Natural killer cell (primary cell): ENCODE results near the gene IRAK1. TPM values are rescaled to one million over a fixed set of nuclear protein-coding genes. Genes with fewer than 3 reads are reported as not detected.

Experiments used
- ATAC-seq, 3 donors: fragments of 150-1000 bp in 2 of 3; fragments of 200-7000 bp in 1 of 3; cut with Tn5 transposase; 1 replicate in 1 of 3; 2 replicates in 2 of 3; pipeline ENCODE4 v1.10.0; 2021; ENCODE audit warnings: mild to moderate bottlenecking in 2 of 3, moderate library complexity in 2 of 3
- DNase-seq, 2 donors: peaks; one replicate each; pipeline versions ENCODE4 v3.0.0 to v3.0.0-alpha.2; 2013 to 2021; ENCODE audit warnings: mixed read lengths in 1 of 2
- H3K27ac ChIP-seq: one replicate; pipeline ENCODE4 v1.5.1; 2013; ENCODE audit warnings: mild to moderate bottlenecking, low read length
- H3K27me3 ChIP-seq: one replicate; pipeline ENCODE4 v1.6.1; 2013; ENCODE audit warnings: low read length; ENCODE audit not compliant: control insufficient read depth, insufficient read depth
- H3K36me3 ChIP-seq: one replicate; pipeline ENCODE4 v1.6.1; 2013; ENCODE audit warnings: low read length; ENCODE audit not compliant: control insufficient read depth, insufficient read depth
- H3K4me1 ChIP-seq: one replicate; pipeline ENCODE4 v1.6.1; 2013; ENCODE audit warnings: low read length; ENCODE audit not compliant: control insufficient read depth, insufficient read depth
- H3K4me3 ChIP-seq: one replicate; pipeline ENCODE4 v1.5.1; 2013; ENCODE audit warnings: low read length
- H3K9me3 ChIP-seq: one replicate; pipeline ENCODE4 v1.6.1; 2013; ENCODE audit warnings: low read length; ENCODE audit not compliant: control insufficient read depth, insufficient read depth
- H3K27ac Mint-ChIP-seq, 2 donors: one replicate each; pipeline ENCODE4 v1.8.0; 2022; ENCODE audit warnings: mild to moderate bottlenecking in 2 of 2, mixed read lengths in 2 of 2, moderate library complexity in 1 of 2
- H3K27me3 Mint-ChIP-seq, 2 donors: one replicate each; pipeline ENCODE4 v1.8.0; 2022; ENCODE audit warnings: low read depth in 2 of 2, mixed read lengths in 2 of 2
- H3K36me3 Mint-ChIP-seq: one replicate; pipeline ENCODE4 v1.8.0; 2022; ENCODE audit warnings: mixed read lengths
- H3K4me1 Mint-ChIP-seq, 2 donors: one replicate each; pipeline ENCODE4 v1.8.0; 2022; ENCODE audit warnings: mixed read lengths in 2 of 2
- H3K4me3 Mint-ChIP-seq: one replicate; pipeline ENCODE4 v1.8.0; 2022; ENCODE audit warnings: mild to moderate bottlenecking, moderate library complexity, mixed read lengths
- H3K9me3 Mint-ChIP-seq, 2 donors: one replicate each; pipeline ENCODE4 v1.8.0; 2022; ENCODE audit warnings: mixed read lengths in 2 of 2
- CTCF ChIP-seq: fragments of 200-600 bp; IDR thresholded peaks from one replicate; pipeline ENCODE4 v1.8.0; 2022; ENCODE audit warnings: antibody characterized with exemption
- WGBS: methylation state at CpG from one replicate; pipeline ENCODE4 v1.1.7; 2013; ENCODE audit warnings: missing lambda C conversion rate; ENCODE audit not compliant: insufficient coverage; 5-methylcytosine and 5-hydroxymethylcytosine counted together
- intact Hi-C: fragments of 100-400 bp; cut with micrococcal nuclease; formaldehyde crosslinking; loops from one replicate; pipeline ENCODE4 v1.14.2; 2022
- total RNA-seq, 4 donors: library from RNA; stranded (reverse); fragments of 120-200 nt in 1 of 4; gene quantifications; one replicate each; pipeline versions ENCODE4 v1.2.3 to v1.2.4, GENCODE V29; 2013 to 2022

The IRAK1 gene
- total RNA-seq, 3 donors from 2014 or later (not counting 1 experiment from before 2014, with no cell fraction given) = 87.5 to 114 (median 107) TPM

DNA sequence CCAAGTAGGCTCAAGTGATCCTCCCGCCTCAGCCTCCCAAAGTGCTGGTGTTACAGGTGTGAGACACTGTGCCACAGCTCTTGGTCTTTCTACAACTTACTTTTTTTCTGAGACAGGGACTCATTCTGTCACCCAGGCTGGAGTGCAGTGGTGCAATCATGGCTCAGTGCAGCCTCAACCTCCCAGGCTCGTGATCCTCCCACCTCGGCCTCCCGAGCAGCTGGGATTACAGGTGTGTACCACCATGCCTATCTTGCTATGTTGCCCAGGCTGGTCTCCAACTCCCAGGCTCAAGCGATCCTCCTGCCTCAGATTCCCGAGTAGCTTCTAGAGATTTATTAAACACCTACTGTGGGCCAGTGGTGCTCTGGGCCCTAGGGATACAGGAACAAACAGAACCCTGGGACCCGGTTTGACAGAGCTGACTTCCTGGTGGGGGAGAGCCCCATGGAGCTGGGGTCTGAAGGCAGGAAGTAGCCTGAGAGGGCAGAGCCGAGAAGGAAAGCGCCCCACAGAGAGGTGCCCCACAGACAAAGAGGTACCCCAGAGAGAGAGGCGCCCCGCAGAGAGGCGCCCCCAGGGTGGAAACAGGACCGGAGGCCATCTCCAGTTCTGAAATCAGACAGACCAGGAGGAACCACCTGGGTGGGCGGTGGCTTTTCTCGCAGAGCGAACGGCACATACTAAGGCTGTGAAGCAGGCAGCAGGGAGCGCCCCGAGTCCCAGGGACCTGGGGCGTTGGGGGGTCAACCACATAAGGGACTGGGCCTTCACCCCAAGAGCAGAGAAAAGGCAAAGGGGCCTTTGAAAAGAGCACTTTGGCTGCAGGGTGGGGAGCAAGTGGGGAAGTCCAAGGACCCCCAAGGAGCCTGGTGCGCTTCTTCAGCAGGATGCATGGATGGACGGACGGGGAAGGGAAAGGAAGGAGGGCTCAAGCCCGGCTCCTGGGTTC lies 5.0 kb downstream of the IRAK1 start:
- WGBS = 80% methylated on average over 24 of the region's 24 CpGs
- no peaks in the 10 kb centered on the region for H3K27me3 Mint-ChIP-seq
- Histone ChIP-seq H3K9me3 (no peaks in the 10 kb centered on the region), H3K36me3 (peaks cover 41% of the 10 kb centered on the region), H3K27me3 (no peaks in the 10 kb centered on the region), H3K27ac (no peak overlapping the region), H3K4me1 (peaks cover 32% of the 10 kb centered on the region), H3K4me3 (no peak overlapping the region)
- DNase-seq (no peak), ATAC-seq (no peak)
- H3K4me1 Mint-ChIP-seq = no peaks in the 10 kb centered on the region
- peak overlapping the region; percentile 44 to 53 for H3K27ac Mint-ChIP-seq
- H3K4me3 Mint-ChIP-seq = no peak overlapping the region
- no peak for TF ChIP-seq CTCF
- H3K9me3 Mint-ChIP-seq = no peaks in the 10 kb centered on the region
- intact Hi-C loops = loop anchor here (10.0 kb wide), 1 partner anchor 80 kb away; the partner anchor contains the start of gene MECP2
- H3K36me3 Mint-ChIP-seq = no peaks in the 10 kb centered on the region

DNA sequence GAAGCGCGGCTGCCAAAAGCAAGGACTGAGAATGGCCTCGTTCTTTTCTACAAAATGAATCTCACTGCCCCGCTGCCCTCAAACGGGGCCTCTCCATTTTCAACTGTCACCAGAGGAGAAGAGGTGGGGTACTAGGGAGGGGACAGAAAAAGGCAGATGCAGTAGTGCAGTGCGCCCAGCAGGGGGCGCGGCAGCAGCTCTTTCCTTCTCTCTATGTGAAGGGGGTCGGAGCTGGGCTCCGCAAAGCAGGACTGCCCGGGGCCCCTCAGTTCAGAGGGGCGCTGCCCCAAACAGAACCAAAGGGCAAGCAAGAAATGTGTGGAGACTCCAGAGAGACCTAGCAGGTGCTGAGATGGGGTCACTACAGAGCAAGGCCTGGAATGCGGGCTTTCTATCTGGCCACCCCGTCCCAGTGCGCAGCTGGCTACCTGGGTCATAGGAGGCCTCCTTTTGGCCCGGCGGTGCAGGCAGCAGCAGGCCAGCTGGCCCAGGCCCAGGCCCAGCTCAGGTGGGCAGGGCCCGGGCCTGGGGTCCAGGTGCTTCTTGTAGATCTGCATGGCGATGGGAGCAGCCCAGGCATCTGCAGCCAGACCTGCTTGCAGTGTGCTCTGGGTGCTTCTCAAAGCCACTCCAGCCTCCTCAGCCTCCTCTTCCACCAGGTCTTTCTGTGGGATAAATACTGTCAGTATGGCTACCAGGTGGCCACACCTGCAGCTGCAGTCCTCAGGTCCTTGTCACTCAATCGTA lies 5.9 kb downstream of the IRAK1 start:
- intact Hi-C loops = loop anchor here (1.0 to 10.0 kb wide), 2 partner anchors 38 to 81 kb away; partner anchors contain the start of gene MECP2
- H3K27ac ChIP-seq = peak overlapping the region; percentile 14
- TF ChIP-seq CTCF = peak; percentile 78
- H3K4me3 Mint-ChIP-seq = no peak overlapping the region
- H3K27ac Mint-ChIP-seq = peak overlapping the region in 1 of 2 donors; percentile 40
- DNase-seq (peak; percentile 43 to 77), ATAC-seq (peak; percentile 79 to 95 (median 83))
- H3K4me1 ChIP-seq = peaks cover 30% of the 10 kb centered on the region
- H3K4me1 Mint-ChIP-seq = no peaks in the 10 kb centered on the region
- 56% methylated on average over 17 of the region's 20 CpGs for WGBS
- H3K4me3 ChIP-seq = no peak overlapping the region
- H3K9me3 Mint-ChIP-seq = no peaks in the 10 kb centered on the region
- peaks cover 41% of the 10 kb centered on the region for H3K36me3 ChIP-seq
- no peaks in the 10 kb centered on the region for H3K27me3 ChIP-seq
- no peaks in the 10 kb centered on the region for H3K27me3 Mint-ChIP-seq
- H3K36me3 Mint-ChIP-seq = no peaks in the 10 kb centered on the region
- H3K9me3 ChIP-seq = no peaks in the 10 kb centered on the region

DNA sequence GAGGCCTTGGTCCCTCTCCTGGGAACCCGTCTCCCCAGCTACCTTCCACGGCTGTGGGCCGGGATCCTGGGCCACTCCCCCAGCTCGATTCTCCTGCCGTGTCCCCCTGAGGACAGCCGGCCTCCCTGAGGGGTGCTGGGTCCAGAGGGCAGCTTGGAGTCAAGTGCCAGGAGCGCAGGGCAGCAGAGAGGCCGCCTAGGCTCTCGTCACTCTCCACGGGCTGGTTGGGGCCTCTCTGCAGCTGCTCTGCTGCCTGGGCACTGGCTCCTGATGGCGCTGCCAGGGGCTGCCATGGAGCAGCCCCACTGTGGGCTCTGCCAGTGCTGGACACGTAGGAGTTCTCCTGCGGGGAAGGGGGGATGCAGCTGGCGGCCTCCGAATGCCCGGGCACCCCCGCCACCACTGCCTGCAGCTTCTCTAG lies 6.7 kb downstream of the IRAK1 start:
- Histone ChIP-seq H3K9me3 (no peaks in the 10 kb centered on the region), H3K36me3 (peaks cover 41% of the 10 kb centered on the region), H3K4me3 (no peak overlapping the region), H3K27me3 (no peaks in the 10 kb centered on the region), H3K27ac (no peak overlapping the region), H3K4me1 (peaks cover 25% of the 10 kb centered on the region)
- Mint-ChIP-seq H3K27ac (no peak overlapping the region), H3K9me3 (no peaks in the 10 kb centered on the region), H3K4me1 (no peaks in the 10 kb centered on the region), H3K27me3 (no peaks in the 10 kb centered on the region), H3K4me3 (no peak overlapping the region), H3K36me3 (no peaks in the 10 kb centered on the region)
- 84% methylated on average over 17 of the region's 17 CpGs for WGBS
- no peak for DNase-seq
- no peak for TF ChIP-seq CTCF
- intact Hi-C loops = loop anchor here (1.0 to 10.0 kb wide), 2 partner anchors 38 to 82 kb away; partner anchors contain the start of gene MECP2
- ATAC-seq = no peak
